Measurements from ENCODE around the gene RCAN3. TPM values are rescaled to one million over a fixed set of nuclear protein-coding genes. Genes with fewer than 3 reads are reported as not detected.

Gene RCAN3
- total and polyA plus RNA-seq, 2 of the 13 experiments (the other 11 are each of a cell fraction or from before 2014, with no cell fraction given), result 12.2 to 13.3 TPM

DNA sequence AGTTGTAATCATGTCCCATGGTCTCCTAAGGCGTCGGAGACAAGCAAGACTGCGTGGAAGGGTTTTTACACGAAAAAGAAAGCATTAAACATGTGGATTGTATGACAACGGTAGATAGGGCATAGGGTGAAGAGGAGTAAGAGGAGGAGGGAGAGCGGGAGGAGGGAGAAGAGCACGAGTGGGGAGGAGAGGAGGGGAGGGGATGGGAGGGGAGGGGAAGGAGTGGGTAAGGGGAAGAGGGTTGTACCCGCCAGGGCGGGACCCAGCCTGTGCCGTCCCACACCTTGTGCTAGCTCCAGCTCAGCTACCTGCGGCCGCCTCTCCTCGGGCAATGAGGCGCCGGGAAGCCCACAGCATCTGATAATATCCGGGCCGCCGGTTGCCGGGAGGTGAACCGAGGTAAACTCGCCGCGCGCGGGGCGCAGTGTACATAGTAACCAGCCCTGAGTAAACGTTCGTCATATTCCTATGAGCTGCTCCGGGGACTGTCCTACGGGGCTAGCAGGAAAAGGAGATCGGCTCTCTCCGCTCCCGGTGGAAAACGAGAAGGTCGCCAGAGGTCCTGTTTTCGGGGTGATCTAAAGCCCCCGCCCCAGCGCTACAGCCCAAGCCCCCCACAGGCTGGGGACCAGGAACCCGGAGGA lies 449 bp upstream of the RCAN3 start (continued):
- TF ChIP-seq, protein P1, sequence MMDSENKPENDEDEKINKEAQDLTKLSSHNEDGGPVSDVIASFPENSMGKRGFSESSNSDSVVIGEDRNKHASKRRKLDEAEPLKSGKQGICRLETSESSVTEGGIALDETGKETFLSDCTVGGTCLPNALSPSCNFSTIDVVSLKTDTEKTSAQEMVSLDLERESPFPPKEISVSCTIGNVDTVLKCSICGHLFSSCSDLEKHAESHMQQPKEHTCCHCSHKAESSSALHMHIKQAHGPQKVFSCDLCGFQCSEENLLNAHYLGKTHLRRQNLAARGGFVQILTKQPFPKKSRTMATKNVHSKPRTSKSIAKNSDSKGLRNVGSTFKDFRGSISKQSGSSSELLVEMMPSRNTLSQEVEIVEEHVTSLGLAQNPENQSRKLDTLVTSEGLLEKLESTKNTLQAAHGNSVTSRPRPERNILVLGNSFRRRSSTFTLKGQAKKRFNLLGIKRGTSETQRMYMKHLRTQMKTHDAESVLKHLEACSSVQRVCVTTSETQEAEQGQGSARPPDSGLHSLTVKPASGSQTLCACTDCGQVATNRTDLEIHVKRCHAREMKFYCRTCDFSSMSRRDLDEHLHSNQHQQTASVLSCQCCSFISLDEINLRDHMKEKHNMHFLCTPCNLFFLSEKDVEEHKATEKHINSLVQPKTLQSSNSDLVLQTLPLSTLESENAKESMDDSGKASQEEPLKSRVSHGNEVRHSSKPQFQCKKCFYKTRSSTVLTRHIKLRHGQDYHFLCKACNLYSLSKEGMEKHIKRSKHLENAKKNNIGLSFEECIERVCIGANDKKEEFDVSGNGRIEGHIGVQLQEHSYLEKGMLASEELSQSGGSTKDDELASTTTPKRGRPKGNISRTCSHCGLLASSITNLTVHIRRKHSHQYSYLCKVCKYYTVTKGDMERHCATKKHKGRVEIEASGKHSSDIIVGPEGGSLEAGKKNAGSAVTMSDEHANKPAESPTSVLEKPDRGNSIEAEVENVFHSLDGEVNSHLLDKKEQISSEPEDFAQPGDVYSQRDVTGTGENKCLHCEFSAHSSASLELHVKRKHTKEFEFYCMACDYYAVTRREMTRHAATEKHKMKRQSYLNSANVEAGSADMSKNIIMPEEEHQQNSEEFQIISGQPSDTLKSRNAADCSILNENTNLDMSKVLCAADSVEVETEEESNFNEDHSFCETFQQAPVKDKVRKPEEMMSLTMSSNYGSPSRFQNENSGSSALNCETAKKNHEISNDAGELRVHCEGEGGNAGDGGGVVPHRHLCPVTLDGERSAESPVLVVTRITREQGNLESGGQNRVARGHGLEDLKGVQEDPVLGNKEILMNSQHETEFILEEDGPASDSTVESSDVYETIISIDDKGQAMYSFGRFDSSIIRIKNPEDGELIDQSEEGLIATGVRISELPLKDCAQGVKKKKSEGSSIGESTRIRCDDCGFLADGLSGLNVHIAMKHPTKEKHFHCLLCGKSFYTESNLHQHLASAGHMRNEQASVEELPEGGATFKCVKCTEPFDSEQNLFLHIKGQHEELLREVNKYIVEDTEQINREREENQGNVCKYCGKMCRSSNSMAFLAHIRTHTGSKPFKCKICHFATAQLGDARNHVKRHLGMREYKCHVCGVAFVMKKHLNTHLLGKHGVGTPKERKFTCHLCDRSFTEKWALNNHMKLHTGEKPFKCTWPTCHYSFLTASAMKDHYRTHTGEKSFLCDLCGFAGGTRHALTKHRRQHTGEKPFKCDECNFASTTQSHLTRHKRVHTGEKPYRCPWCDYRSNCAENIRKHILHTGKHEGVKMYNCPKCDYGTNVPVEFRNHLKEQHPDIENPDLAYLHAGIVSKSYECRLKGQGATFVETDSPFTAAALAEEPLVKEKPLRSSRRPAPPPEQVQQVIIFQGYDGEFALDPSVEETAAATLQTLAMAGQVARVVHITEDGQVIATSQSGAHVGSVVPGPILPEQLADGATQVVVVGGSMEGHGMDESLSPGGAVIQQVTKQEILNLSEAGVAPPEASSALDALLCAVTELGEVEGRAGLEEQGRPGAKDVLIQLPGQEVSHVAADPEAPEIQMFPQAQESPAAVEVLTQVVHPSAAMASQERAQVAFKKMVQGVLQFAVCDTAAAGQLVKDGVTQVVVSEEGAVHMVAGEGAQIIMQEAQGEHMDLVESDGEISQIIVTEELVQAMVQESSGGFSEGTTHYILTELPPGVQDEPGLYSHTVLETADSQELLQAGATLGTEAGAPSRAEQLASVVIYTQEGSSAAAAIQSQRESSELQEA (CRISPR knock-in tag; IDR thresholded peaks at IDR 0.05; ENCODE audit: not compliant biosample characterization), result no peak
- TF ChIP-seq, protein P2, sequence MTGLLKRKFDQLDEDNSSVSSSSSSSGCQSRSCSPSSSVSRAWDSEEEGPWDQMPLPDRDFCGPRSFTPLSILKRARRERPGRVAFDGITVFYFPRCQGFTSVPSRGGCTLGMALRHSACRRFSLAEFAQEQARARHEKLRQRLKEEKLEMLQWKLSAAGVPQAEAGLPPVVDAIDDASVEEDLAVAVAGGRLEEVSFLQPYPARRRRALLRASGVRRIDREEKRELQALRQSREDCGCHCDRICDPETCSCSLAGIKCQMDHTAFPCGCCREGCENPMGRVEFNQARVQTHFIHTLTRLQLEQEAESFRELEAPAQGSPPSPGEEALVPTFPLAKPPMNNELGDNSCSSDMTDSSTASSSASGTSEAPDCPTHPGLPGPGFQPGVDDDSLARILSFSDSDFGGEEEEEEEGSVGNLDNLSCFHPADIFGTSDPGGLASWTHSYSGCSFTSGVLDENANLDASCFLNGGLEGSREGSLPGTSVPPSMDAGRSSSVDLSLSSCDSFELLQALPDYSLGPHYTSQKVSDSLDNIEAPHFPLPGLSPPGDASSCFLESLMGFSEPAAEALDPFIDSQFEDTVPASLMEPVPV (CRISPR knock-in tag; IDR thresholded peaks at IDR 0.05), result no peak
- no peak for TF ChIP-seq ZNF737 (CRISPR knock-in tag; IDR thresholded peaks at IDR 0.05; ENCODE audit: borderline replicate concordance)
- no peak for TF ChIP-seq HNRNPH1 (optimal IDR thresholded peaks at IDR 0.05; ENCODE audit: low read depth, low read length)
- peak; percentile 99 for TF ChIP-seq ZNF263 (CRISPR knock-in tag; IDR thresholded peaks at IDR 0.05)
- TF ChIP-seq SMYD3 (CRISPR knock-in tag; IDR thresholded peaks at IDR 0.05), result no peak
- no peak for TF ChIP-seq JARID2 (CRISPR knock-in tag; IDR thresholded peaks at IDR 0.05; ENCODE audit: insufficient replicate concordance)
- no peak for TF ChIP-seq MATR3 (CRISPR knock-in tag; IDR thresholded peaks at IDR 0.05)
- no peak; the same call in 1 of the 2 replicates for TF ChIP-seq MIER3 (CRISPR knock-in tag; IDR thresholded peaks at IDR 0.05; ENCODE audit: borderline replicate concordance)
- TF ChIP-seq, protein P3, sequence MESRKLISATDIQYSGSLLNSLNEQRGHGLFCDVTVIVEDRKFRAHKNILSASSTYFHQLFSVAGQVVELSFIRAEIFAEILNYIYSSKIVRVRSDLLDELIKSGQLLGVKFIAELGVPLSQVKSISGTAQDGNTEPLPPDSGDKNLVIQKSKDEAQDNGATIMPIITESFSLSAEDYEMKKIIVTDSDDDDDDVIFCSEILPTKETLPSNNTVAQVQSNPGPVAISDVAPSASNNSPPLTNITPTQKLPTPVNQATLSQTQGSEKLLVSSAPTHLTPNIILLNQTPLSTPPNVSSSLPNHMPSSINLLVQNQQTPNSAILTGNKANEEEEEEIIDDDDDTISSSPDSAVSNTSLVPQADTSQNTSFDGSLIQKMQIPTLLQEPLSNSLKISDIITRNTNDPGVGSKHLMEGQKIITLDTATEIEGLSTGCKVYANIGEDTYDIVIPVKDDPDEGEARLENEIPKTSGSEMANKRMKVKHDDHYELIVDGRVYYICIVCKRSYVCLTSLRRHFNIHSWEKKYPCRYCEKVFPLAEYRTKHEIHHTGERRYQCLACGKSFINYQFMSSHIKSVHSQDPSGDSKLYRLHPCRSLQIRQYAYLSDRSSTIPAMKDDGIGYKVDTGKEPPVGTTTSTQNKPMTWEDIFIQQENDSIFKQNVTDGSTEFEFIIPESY (CRISPR knock-in tag; IDR thresholded peaks at IDR 0.05), result no peak
- TF ChIP-seq ZNF512B (CRISPR knock-in tag; IDR thresholded peaks at IDR 0.05; ENCODE audit: borderline replicate concordance), result peak; percentile 76; the same call in 1 of the 2 replicates
- no peak for TF ChIP-seq KDM6A (CRISPR knock-in tag; IDR thresholded peaks at IDR 0.05; ENCODE audit: low read depth)
- peak; percentile 52 for TF ChIP-seq ASH2L (IDR thresholded peaks at IDR 0.05; ENCODE audit: insufficient read length, low read depth, low read length)

Measured in HepG2 (cell line).